Activated CD4-positive, alpha-beta memory T cell treated with anti-CD3 and anti-CD28 coated beads for 36 hours (primary cell): ENCODE data around the gene EPHA1. TPM values are rescaled to one million over a fixed set of nuclear protein-coding genes. Genes with fewer than 3 reads are reported as not detected.
"Not testable (repeated sequence)": the region's sequence is repeated elsewhere in the genome, so short reads cannot be mapped to it uniquely, and the experiment has no call there.

Experiments used
- CTCF ChIA-PET: fragments of 350-600 bp; sonication (Branson Sonifier 250); formaldehyde crosslinking; loops from one replicate; lab custom pipeline; 2021; ENCODE audit warnings: antibody characterized with exemption, inconsistent platforms; lab: Charles Lee
- POLR2A ChIA-PET: fragments of 350-600 bp; sonication (Branson Sonifier 250); formaldehyde crosslinking; loops from one replicate; lab custom pipeline; 2021; ENCODE audit warnings: antibody characterized with exemption; lab: Charles Lee
- DNase-seq: peaks from one replicate; pipeline ENCODE4 v3.0.0-alpha.2; 2020
- H3K27ac Mint-ChIP-seq: one replicate; pipeline ENCODE4 v1.8.0; 2021; ENCODE audit warnings: mixed read lengths
- H3K27me3 Mint-ChIP-seq: one replicate; pipeline ENCODE4 v1.8.0; 2021; ENCODE audit warnings: mixed read lengths
- H3K36me3 Mint-ChIP-seq: one replicate; pipeline ENCODE4 v1.8.0; 2021; ENCODE audit warnings: mixed read lengths
- H3K4me1 Mint-ChIP-seq: one replicate; pipeline ENCODE4 v1.8.0; 2021; ENCODE audit warnings: low read depth, mixed read lengths
- H3K4me3 Mint-ChIP-seq: one replicate; pipeline ENCODE4 v1.8.0; 2021; ENCODE audit warnings: mild to moderate bottlenecking, mixed read lengths
- H3K9me3 Mint-ChIP-seq: one replicate; pipeline ENCODE4 v1.8.0; 2021; ENCODE audit warnings: mixed read lengths
- intact Hi-C: fragments of 100-400 bp; cut with micrococcal nuclease; formaldehyde crosslinking; loops from one replicate; pipeline ENCODE4 v1.15.1; 2023
- total RNA-seq, 2 experiments: library from RNA; stranded (reverse); gene quantifications; one replicate each; pipeline ENCODE4 v1.2.3, GENCODE V29; 2021

Gene EPHA1
- total RNA-seq, 2 experiments from 2014 or later: 2.9 to 4.3 TPM

DNA sequence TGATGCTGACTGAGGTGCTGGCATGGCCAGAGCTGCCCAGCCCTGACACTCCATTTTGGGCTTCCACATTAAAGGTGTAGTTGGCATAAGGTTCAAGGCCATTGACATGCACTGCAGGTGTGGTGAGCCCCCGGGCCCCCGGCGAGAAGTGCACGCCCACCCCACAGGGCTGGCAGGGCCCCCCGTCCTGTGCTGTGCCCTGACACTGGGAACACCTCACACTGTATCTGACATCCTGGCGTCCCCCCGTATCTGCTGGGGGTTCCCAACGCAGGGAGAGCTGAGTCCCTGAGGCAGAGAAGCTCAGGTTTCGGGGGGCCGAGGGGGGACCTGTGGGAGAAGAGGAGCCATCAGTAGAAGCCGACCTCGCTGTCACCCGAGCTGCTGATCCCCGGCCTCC, 10.0 kb downstream of the EPHA1 start:
- H3K27ac Mint-ChIP-seq: no peak overlapping the region
- peaks cover 8% of the 10 kb centered on the region for H3K4me1 Mint-ChIP-seq
- no peak overlapping the region for H3K4me3 Mint-ChIP-seq
- no peaks in the 10 kb centered on the region for H3K27me3 Mint-ChIP-seq
- intact Hi-C loops: no loop called here
- no peaks in the 10 kb centered on the region for H3K36me3 Mint-ChIP-seq
- ChIA-PET POLR2A (no interaction called here), CTCF (interaction anchor here (0.9 kb wide), 1 partner anchor 18 kb away, joined by 3 read pairs; no protein-coding TSS in a partner anchor)
- no peaks in the 10 kb centered on the region for H3K9me3 Mint-ChIP-seq
- DNase-seq: no peak

DNA sequence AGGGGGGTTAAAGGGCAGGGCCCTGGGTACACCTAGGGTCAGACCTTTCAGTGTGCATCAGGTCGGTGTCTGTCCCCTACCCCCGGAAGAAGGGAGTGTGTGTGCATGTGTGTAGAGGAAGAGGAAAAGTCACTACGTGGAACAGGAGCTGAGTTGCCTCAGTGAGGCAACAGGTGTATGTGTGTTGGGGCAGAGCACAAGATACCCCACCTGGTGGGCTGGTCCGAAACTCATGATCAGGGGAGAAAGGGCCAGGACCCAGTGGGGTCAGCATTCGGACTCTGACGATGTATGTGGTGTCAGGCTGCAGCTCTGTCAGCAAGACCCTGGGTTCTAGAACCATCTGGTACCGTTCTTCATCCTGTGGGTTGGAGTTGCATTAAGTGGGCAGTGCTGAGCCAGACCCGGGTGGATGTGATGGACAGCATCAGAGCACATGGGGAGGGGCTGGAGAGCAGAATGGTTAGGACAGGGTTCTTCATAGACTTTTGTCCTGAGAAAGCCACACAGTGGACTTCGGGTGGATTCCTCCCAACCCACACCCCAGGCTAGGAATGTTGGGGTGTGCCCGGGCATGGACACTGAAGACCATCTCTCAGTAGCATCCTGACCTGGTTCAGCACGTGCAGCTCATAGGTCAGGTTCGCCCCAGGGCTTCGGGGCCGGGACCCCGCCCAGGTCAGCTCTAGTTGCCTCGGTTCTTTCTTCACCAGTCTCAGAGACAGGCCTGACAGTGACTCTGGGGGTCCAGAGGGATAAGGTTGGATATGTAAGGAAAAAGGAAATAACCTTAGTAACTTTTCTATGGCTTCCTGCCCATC, 10.7 kb downstream of the EPHA1 start:
- Mint-ChIP-seq H3K36me3 (no peaks in the 10 kb centered on the region), H3K4me3 (no peak overlapping the region)
- POLR2A ChIA-PET: no interaction called here

DNA sequence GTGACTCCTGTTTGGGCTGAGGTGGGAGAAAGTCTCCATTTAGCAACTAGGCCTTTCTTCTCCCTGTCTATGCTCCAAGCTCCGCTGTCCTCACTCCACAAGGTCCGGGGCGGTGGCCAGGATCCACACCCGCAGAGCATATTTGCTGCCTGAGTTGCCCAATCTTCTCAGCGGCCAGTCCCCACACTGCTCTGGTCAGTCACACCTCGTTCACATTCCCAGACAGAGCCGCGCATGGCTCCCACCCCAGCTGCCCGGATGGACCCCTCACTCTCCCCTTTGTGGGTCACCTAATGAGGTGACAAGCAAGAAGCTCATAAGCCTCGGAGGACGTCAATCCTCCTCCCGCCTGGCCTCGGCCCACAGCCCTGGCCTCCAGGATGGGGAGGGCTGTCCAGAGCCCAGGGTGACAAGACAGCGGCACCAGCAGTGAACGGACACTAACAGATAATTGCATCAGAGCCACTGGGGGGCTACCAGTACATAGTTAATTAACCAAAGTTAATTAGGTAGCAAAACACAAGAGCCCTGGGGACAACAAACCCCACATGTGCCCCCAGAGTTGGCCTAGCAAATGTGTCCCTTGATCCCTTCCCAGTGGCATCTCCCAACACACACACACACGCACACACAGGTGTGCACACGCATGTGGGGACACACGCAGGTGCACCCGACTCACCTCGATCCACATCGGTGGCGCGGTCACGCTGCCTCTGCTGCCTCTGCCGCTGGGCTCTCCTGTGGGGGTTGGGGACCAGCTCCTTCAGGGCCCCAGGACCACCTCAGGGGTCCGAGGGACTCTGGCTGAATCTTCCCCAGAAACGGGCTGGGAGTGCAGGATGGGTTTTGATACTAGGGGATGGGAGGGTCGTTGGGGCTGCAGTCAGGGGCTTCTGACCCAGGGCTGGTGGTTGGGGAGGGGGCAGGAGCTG, 11.8 kb downstream of the EPHA1 start:
- intact Hi-C loops: no loop called here
- no peaks in the 10 kb centered on the region for H3K36me3 Mint-ChIP-seq
- no peak overlapping the region for H3K4me3 Mint-ChIP-seq
- POLR2A ChIA-PET: no interaction called here
- no peaks in the 10 kb centered on the region for H3K27me3 Mint-ChIP-seq
- CTCF ChIA-PET: interaction anchor here (2.0 kb wide), 1 partner anchor 13 kb away, joined by 5 read pairs; no protein-coding TSS in a partner anchor
- peaks cover 3% of the 10 kb centered on the region for H3K4me1 Mint-ChIP-seq
- H3K9me3 Mint-ChIP-seq: no peaks in the 10 kb centered on the region
- no peak overlapping the region for H3K27ac Mint-ChIP-seq
- no peak for DNase-seq

More for the DNA sequence above, 10.7 kb downstream of the EPHA1 start:
- Mint-ChIP-seq H3K27me3 (no peaks in the 10 kb centered on the region), H3K9me3 (no peaks in the 10 kb centered on the region), H3K4me1 (peaks cover 5% of the 10 kb centered on the region), H3K27ac (no peak overlapping the region)
- CTCF ChIA-PET: no interaction called here
- intact Hi-C loops: no loop called here
- no peak for DNase-seq

DNA sequence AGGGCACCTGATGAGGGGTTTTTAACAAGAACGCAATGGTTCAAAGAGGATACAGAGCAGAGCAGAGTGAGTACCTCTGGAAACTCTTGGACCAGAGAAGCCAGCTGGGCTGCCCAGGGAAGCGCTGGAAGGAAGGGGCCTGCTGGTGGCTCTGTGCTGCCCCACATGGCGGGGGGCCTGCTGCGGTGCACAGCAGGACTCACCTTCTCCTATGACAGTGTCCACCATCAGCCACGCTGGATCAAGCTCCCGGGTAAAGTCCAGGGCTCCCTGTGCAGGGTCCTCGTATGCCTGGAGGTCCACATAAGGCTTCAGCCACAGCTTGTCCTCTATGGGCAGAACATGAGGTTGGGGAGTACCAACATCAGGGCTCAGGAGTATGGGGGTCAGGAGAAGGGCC, 12.5 kb downstream of the EPHA1 start:
- peaks cover 3% of the 10 kb centered on the region for H3K4me1 Mint-ChIP-seq
- intact Hi-C loops: no loop called here
- ChIA-PET CTCF (interaction anchor here (2.0 kb wide), 1 partner anchor 13 kb away, joined by 5 read pairs; no protein-coding TSS in a partner anchor), POLR2A (interaction anchor here (0.8 kb wide), 1 partner anchor 12 kb away, joined by 3 read pairs; no protein-coding TSS in a partner anchor)
- H3K27me3 Mint-ChIP-seq: no peaks in the 10 kb centered on the region
- H3K9me3 Mint-ChIP-seq: no peaks in the 10 kb centered on the region
- H3K27ac Mint-ChIP-seq: no peak overlapping the region
- DNase-seq: no peak
- H3K4me3 Mint-ChIP-seq: no peak overlapping the region
- H3K36me3 Mint-ChIP-seq: peaks cover 2% of the 10 kb centered on the region

DNA sequence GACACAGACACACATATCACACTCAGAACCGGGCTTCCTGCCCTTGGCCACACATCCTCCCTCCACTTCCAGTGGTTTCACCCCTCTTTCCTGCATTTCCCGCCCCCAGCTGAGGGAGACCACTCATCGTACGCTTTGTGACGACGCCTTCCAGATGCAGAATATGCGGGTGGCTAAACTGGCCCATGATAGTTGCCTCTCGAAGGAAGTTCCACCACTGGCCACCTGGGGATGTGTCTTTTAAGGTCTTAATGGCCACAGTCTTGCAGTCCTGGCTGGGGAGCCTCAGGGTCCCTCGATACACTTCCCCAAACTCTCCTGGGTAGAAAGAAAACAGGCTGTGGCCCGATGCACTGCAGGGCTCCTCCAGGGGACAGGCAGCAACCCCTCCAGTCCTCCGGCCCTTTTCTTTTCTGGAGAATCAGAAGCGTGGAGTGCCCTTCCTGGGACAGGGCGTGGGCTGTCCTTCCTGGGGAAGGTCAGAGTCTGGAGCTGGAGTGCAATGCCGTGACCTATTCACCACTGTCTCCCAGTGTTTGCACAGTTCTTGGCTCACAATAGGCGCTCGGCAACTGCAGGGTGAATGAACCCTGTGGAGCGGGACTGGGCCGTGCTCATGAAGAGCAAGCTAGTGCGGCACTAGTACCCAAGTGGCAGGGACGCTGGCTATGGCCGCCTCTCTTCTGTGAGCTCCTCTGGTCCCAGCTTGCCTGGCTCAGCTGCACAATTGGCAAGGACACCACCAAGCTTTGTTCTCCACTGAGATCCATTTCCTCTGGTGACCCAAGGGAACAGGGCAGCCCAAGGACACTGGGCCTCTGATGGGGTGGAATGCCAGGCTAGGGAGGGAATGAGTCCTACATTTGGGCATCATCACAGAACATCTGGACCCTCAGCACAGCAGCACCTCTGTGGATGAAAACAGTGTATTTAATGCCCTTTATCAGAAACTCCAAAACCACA, 13.2 kb downstream of the EPHA1 start:
- ChIA-PET POLR2A (interaction anchor here (0.8 kb wide), 1 partner anchor 11 kb away, joined by 3 read pairs; no protein-coding TSS in a partner anchor), CTCF (interaction anchor here (2.0 kb wide), 1 partner anchor 12 kb away, joined by 5 read pairs; no protein-coding TSS in a partner anchor)
- Mint-ChIP-seq H3K4me3 (no peak overlapping the region), H3K27me3 (no peaks in the 10 kb centered on the region), H3K36me3 (peaks cover 3% of the 10 kb centered on the region), H3K9me3 (no peaks in the 10 kb centered on the region), H3K4me1 (peaks cover 3% of the 10 kb centered on the region), H3K27ac (peak overlapping the region; percentile 19)
- intact Hi-C loops: no loop called here
- no peak for DNase-seq

DNA sequence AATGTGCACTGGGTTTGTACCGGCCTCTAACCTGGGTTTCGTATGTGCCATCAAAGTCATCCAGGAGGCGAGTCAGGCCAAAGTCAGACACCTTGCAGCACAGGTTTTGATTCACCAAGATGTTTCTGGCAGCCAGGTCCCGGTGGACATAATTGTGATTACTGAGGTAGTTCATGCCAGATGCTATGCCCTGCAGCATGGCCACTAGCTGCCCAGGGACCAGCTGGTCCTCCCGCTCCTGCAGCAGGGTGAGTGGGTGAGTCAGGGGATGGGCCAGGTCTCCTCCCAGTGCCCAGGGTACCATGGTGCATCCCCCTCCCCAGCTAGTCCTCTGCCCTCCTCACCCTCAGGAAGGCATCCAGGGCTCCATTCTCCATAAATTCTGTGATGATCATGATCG, 13.9 kb downstream of the EPHA1 start:
- no peak for DNase-seq
- H3K9me3 Mint-ChIP-seq: no peaks in the 10 kb centered on the region
- peaks cover 10% of the 10 kb centered on the region for H3K36me3 Mint-ChIP-seq
- H3K4me3 Mint-ChIP-seq: no peak overlapping the region
- ChIA-PET CTCF (interaction anchor here (2.0 kb wide), 1 partner anchor 11 kb away, joined by 5 read pairs; no protein-coding TSS in a partner anchor), POLR2A (no interaction called here)
- no peak overlapping the region for H3K27ac Mint-ChIP-seq
- H3K4me1 Mint-ChIP-seq: peaks cover 8% of the 10 kb centered on the region
- H3K27me3 Mint-ChIP-seq: no peaks in the 10 kb centered on the region
- intact Hi-C loops: no loop called here

DNA sequence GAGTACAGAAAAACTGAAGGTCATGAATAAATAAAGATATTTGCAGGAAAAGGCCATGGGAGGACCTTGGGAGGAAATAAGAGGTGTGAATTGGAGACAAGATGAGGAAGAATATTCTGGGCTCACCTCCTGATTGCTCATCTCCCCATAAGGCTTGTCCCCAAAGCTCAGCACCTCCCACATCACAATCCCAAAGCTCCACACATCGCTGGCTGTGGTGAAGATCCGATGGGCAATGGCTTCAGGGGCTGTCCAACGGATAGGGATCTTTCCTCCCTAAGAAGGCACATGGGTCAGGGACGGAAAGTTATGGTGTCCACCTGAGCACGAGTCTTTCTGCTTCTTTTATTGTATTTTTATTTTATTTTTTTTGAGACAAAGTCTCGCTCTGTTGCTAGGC, 14.6 kb downstream of the EPHA1 start:
- ChIA-PET POLR2A (interaction anchor here (1.0 kb wide), 1 partner anchor 10 kb away, joined by 5 read pairs; no protein-coding TSS in a partner anchor), CTCF (interaction anchor here (1.7 kb wide), 1 partner anchor 21 kb away, joined by 4 read pairs; no protein-coding TSS in a partner anchor)
- Mint-ChIP-seq H3K4me1 (peaks cover 15% of the 10 kb centered on the region), H3K9me3 (no peaks in the 10 kb centered on the region), H3K4me3 (no peak overlapping the region), H3K27me3 (no peaks in the 10 kb centered on the region), H3K27ac (no peak overlapping the region), H3K36me3 (peaks cover 16% of the 10 kb centered on the region)
- intact Hi-C loops: no loop called here
- no peak for DNase-seq

DNA sequence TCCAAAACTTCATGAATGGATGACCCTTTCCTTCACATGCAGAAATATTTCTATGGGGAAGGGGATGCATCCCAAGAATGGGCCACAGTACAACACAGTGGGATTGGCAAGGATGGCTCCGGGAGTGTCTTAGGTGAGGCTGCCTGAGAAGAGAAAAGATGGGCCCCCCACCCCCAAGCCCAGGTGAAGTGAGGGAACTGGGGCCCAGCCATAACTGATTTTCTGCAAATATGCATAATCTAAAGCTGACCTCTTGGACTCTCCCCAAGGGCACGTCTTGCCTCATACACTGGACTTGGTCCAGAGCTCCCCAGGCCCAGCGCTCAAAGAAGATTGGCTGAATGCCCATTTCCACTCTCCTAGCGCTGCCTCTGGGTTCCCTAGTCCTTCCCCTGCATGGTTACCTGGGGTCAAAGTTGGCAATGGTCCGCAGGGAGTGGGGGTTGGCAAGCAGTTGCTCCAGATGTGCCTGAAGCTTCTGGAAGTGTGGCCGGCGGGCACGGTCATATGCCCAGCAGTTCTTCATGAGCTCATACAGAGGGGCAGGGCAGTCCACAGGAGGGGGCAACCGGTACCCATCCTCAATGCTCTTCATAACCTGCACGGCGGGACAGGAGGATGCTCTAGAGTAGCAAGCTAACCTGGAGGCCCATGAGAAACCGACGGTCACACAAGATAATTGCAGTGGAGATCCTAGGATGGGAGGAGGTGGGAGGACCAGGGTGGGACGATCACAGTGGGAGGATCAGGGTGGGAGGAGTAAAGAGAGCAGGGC, 15.2 kb downstream of the EPHA1 start:
- ChIA-PET CTCF (interaction anchor here (0.8 to 1.7 kb wide), 2 partner anchors 22 to 153 kb away, joined by 3 to 4 read pairs; no protein-coding TSS in a partner anchor), POLR2A (interaction anchor here (1.0 to 1.2 kb wide), 2 partner anchors 10 to 14 kb away, joined by 3 to 5 read pairs; no protein-coding TSS in a partner anchor)
- intact Hi-C loops: no loop called here
- H3K4me3 Mint-ChIP-seq: no peak overlapping the region
- H3K4me1 Mint-ChIP-seq: peaks cover 16% of the 10 kb centered on the region
- H3K27ac Mint-ChIP-seq: no peak overlapping the region
- H3K27me3 Mint-ChIP-seq: no peaks in the 10 kb centered on the region
- peaks cover 16% of the 10 kb centered on the region for H3K36me3 Mint-ChIP-seq
- no peaks in the 10 kb centered on the region for H3K9me3 Mint-ChIP-seq
- no peak for DNase-seq

DNA sequence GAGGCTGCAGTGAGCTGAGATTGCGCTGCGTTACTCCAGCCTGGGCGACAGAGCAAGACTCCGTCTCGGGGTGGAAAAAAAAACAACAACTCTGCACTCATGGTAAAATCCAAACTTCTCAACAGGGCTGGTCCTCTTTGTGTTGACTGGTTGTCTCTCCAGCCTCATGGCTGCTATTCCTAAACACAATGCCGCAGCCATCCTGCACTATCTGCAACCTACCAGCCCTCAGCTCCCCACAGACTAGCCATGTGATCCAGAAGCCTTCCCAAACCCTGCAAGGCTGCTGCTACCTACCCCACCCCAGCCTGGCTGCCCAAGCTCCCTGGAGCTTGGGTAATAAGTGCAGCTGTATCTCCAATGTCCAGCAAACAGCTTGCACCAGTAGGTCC, 15.8 kb downstream of the EPHA1 start:
- Mint-ChIP-seq H3K4me1 (peaks cover 16% of the 10 kb centered on the region), H3K27ac (no peak overlapping the region), H3K9me3 (no peaks in the 10 kb centered on the region), H3K4me3 (no peak overlapping the region), H3K27me3 (no peaks in the 10 kb centered on the region), H3K36me3 (peaks cover 16% of the 10 kb centered on the region)
- ChIA-PET CTCF (interaction anchor here (0.8 to 1.7 kb wide), 2 partner anchors 23 to 153 kb away, joined by 3 to 4 read pairs; no protein-coding TSS in a partner anchor), POLR2A (interaction anchor here (1.2 kb wide), 1 partner anchor 15 kb away, joined by 3 read pairs; no protein-coding TSS in a partner anchor)
- intact Hi-C loops: no loop called here
- no peak for DNase-seq

DNA sequence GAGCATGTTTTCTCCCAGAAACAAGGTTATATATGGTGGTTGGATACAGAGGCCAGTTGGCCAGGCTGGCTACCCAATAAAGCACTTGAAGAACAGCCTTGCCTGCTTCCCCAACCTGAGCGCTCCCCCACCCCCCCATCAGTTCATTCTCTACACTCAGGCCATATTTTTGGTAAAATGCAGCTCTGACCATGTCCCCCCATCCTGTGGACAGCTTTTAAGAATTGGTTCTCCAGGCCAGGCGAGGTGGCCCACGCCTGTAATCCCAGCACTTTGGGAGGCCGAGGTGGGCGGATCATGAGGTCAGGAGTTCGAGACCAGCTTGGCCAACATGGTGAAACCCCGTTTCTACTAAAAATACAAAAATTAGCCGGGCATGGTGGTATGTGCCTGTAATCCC, 16.2 kb downstream of the EPHA1 start:
- intact Hi-C loops, DNase-seq, H3K27ac Mint-ChIP-seq, H3K4me3 Mint-ChIP-seq, H3K9me3 Mint-ChIP-seq, H3K27me3 Mint-ChIP-seq: not testable (repeated sequence)
- H3K36me3 Mint-ChIP-seq: peaks cover 16% of the 10 kb centered on the region
- ChIA-PET POLR2A (interaction anchor here (1.2 kb wide), 1 partner anchor 15 kb away, joined by 3 read pairs; no protein-coding TSS in a partner anchor), CTCF (interaction anchor here (0.8 kb wide), 1 partner anchor 152 kb away, joined by 3 read pairs; no protein-coding TSS in a partner anchor)
- H3K4me1 Mint-ChIP-seq: peaks cover 19% of the 10 kb centered on the region
